ENCODE measurements around the gene SYT12.

Gene SYT12

GRCh38 chr11:67013511-67014045, 9.4 kb upstream of the SYT12 start:
- H2AFZ ChIP-seq (ENCODE audit: low read depth, low read length, severe bottlenecking) = no peak overlapping the region
- H3K79me2 ChIP-seq (ENCODE audit: insufficient read depth, low read length) = no peaks in the 10 kb centered on the region
- no peaks in the 10 kb centered on the region for H3K36me3 ChIP-seq (ENCODE audit: low read length)
- no peak overlapping the region for H3K27ac ChIP-seq (ENCODE audit: low read depth, low read length)
- no peaks in the 10 kb centered on the region for H3F3A ChIP-seq (ENCODE audit: insufficient read depth)
- H3K9ac ChIP-seq (ENCODE audit: low read length) = no peak overlapping the region
- no peaks in the 10 kb centered on the region for H3K9me2 ChIP-seq (replicated peaks; ENCODE audit: insufficient read depth, low read length)
- no peak overlapping the region for H3K4me3 ChIP-seq (ENCODE audit: insufficient read depth, low read length, poor library complexity, severe bottlenecking)
- TF ChIP-seq CTCF (IDR thresholded peaks at IDR 0.05; ENCODE audit: insufficient read depth, low read length, poor library complexity, severe bottlenecking) (no peak), EZH2phosphoT487 (conservative IDR thresholded peaks at IDR 0.05; ENCODE audit: low read length) (no peak)
- H3K9me3 ChIP-seq (ENCODE audit: insufficient read depth, low read length) = no peaks in the 10 kb centered on the region
- no peaks in the 10 kb centered on the region for H3K27me3 ChIP-seq (ENCODE audit: low read length)
- H4K20me1 ChIP-seq (ENCODE audit: low read depth, low read length) = no peaks in the 10 kb centered on the region
- H3K4me2 ChIP-seq (ENCODE audit: low read depth, low read length, poor library complexity, severe bottlenecking) = no peak overlapping the region

- H3K4me3 ChIP-seq (ENCODE audit: insufficient read depth, low read length, poor library complexity, severe bottlenecking) = no peak overlapping the region
- H3K27me3 ChIP-seq (ENCODE audit: low read length) = no peaks in the 10 kb centered on the region
- no peaks in the 10 kb centered on the region for H3K9me2 ChIP-seq (replicated peaks; ENCODE audit: insufficient read depth, low read length)
- no peak overlapping the region for H2AFZ ChIP-seq (ENCODE audit: low read depth, low read length, severe bottlenecking)
- TF ChIP-seq EZH2phosphoT487 (conservative IDR thresholded peaks at IDR 0.05; ENCODE audit: low read length) (no peak), CTCF (IDR thresholded peaks at IDR 0.05; ENCODE audit: insufficient read depth, low read length, poor library complexity, severe bottlenecking) (no peak)
- no peaks in the 10 kb centered on the region for H3K36me3 ChIP-seq (ENCODE audit: low read length)
- H3K9me3 ChIP-seq (ENCODE audit: insufficient read depth, low read length) = no peaks in the 10 kb centered on the region
- H3F3A ChIP-seq (ENCODE audit: insufficient read depth) = no peaks in the 10 kb centered on the region
- no peak overlapping the region for H3K4me2 ChIP-seq (ENCODE audit: low read depth, low read length, poor library complexity, severe bottlenecking)
- H4K20me1 ChIP-seq (ENCODE audit: low read depth, low read length) = no peaks in the 10 kb centered on the region
- H3K27ac ChIP-seq (ENCODE audit: low read depth, low read length) = no peak overlapping the region
- H3K9ac ChIP-seq (ENCODE audit: low read length) = no peak overlapping the region
- H3K79me2 ChIP-seq (ENCODE audit: insufficient read depth, low read length) = no peaks in the 10 kb centered on the region
Measured at GRCh38 chr11:67014343-67014742, 8.6 kb upstream of the SYT12 start.

GRCh38 chr11:67015048-67015447, 7.9 kb upstream of the SYT12 start:
- Histone ChIP-seq H3K79me2 (ENCODE audit: insufficient read depth, low read length) (no peaks in the 10 kb centered on the region), H3K9ac (ENCODE audit: low read length) (no peak overlapping the region), H4K20me1 (ENCODE audit: low read depth, low read length) (no peaks in the 10 kb centered on the region), H3K4me3 (ENCODE audit: insufficient read depth, low read length, poor library complexity, severe bottlenecking) (no peak overlapping the region), H3K4me2 (ENCODE audit: low read depth, low read length, poor library complexity, severe bottlenecking) (no peak overlapping the region), H3K27ac (ENCODE audit: low read depth, low read length) (no peak overlapping the region), H3K27me3 (ENCODE audit: low read length) (no peaks in the 10 kb centered on the region), H3K9me2 (replicated peaks; ENCODE audit: insufficient read depth, low read length) (no peaks in the 10 kb centered on the region), H3K9me3 (ENCODE audit: insufficient read depth, low read length) (no peaks in the 10 kb centered on the region), H2AFZ (ENCODE audit: low read depth, low read length, severe bottlenecking) (no peak overlapping the region), H3K36me3 (ENCODE audit: low read length) (no peaks in the 10 kb centered on the region), H3F3A (ENCODE audit: insufficient read depth) (no peaks in the 10 kb centered on the region)
- no peak for TF ChIP-seq CTCF (IDR thresholded peaks at IDR 0.05; ENCODE audit: insufficient read depth, low read length, poor library complexity, severe bottlenecking)
- no peak for TF ChIP-seq EZH2phosphoT487 (conservative IDR thresholded peaks at IDR 0.05; ENCODE audit: low read length)

Data from SU-DHL-6 (cell line).